Activated T-helper 17 cell treated with anti-CD3 and anti-CD28 coated beads, Interleukin-2, amount 50 U/mL, for 72 hours (primary cell): Measurements from ENCODE around the gene PARD3B. TPM values are rescaled to one million over a fixed set of nuclear protein-coding genes. Genes with fewer than 3 reads are reported as not detected.

Experiments used
- ATAC-seq: fragments of 150-1000 bp; cut with Tn5 transposase; replicated peaks from 2 replicates; pipeline ENCODE4 v1.10.0; 2021; ENCODE audit warnings: mild to moderate bottlenecking, moderate library complexity
- H3K27ac Mint-ChIP-seq: one replicate; pipeline ENCODE4 v1.8.0; 2022; ENCODE audit warnings: mixed read lengths
- H3K27me3 Mint-ChIP-seq: one replicate; pipeline ENCODE4 v1.8.0; 2022; ENCODE audit warnings: mixed read lengths
- H3K36me3 Mint-ChIP-seq: one replicate; pipeline ENCODE4 v1.8.0; 2022; ENCODE audit warnings: low read depth, mild to moderate bottlenecking, mixed read lengths
- H3K4me1 Mint-ChIP-seq: one replicate; pipeline ENCODE4 v1.8.0; 2022; ENCODE audit warnings: mixed read lengths
- H3K4me3 Mint-ChIP-seq: one replicate; pipeline ENCODE4 v1.8.0; 2022; ENCODE audit warnings: mild to moderate bottlenecking, mixed read lengths
- H3K9me3 Mint-ChIP-seq: one replicate; pipeline ENCODE4 v1.8.0; 2022; ENCODE audit warnings: mixed read lengths
- total RNA-seq, 2 donors: library from RNA; stranded (reverse); gene quantifications; one replicate each; pipeline ENCODE4 v1.2.3, GENCODE V29; 2022

Gene PARD3B
- total RNA-seq, 2 donors from 2014 or later, result 0.29 to 1.5 TPM

- Mint-ChIP-seq H3K4me1 (no peaks in the 10 kb centered on the region), H3K4me3 (no peak overlapping the region), H3K36me3 (no peaks in the 10 kb centered on the region), H3K27ac (no peak overlapping the region), H3K9me3 (no peaks in the 10 kb centered on the region), H3K27me3 (no peaks in the 10 kb centered on the region)
- ATAC-seq, result no peak
These were observed 953.7 kb downstream of the PARD3B start for GRCh38 chr2:205499006-205499405.

GRCh38 chr2:205500065-205500464, 954.8 kb downstream of the PARD3B start:
- Mint-ChIP-seq H3K4me1 (no peaks in the 10 kb centered on the region), H3K27me3 (no peaks in the 10 kb centered on the region), H3K36me3 (no peaks in the 10 kb centered on the region), H3K27ac (no peak overlapping the region), H3K4me3 (no peak overlapping the region), H3K9me3 (no peaks in the 10 kb centered on the region)
- ATAC-seq, result no peak

- ATAC-seq, result no peak
- Mint-ChIP-seq H3K27ac (no peak overlapping the region), H3K36me3 (no peaks in the 10 kb centered on the region), H3K4me1 (no peaks in the 10 kb centered on the region), H3K9me3 (no peaks in the 10 kb centered on the region), H3K27me3 (no peaks in the 10 kb centered on the region), H3K4me3 (no peak overlapping the region)
These were observed 955.7 kb downstream of the PARD3B start for GRCh38 chr2:205500951-205501350.

DNA sequence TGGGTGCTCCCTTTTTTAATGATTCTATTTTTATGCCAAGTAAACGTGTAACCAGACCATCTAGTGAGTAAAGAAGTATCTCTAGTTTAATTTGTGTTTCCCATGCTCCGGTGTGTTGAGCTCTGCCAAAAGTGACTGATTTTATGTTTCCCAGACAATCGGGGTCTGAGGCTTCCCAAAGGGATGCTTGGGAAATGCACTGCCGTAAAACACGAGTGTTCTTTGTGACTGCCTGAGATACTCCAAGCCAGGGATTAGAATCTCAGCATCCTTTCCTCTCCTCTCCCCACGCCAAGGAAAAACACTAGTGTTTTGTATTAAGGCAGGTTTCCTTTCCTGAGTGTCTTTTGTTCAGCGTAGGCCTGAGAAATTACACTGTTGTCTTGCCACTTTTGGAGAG, 956.6 kb downstream of the PARD3B start:
- H3K4me3 Mint-ChIP-seq, result no peak overlapping the region
- H3K27ac Mint-ChIP-seq, result no peak overlapping the region
- H3K4me1 Mint-ChIP-seq, result no peaks in the 10 kb centered on the region
- no peaks in the 10 kb centered on the region for H3K27me3 Mint-ChIP-seq
- ATAC-seq, result no peak
- peaks cover 3% of the 10 kb centered on the region for H3K9me3 Mint-ChIP-seq
- no peaks in the 10 kb centered on the region for H3K36me3 Mint-ChIP-seq

- H3K9me3 Mint-ChIP-seq, result peaks cover 3% of the 10 kb centered on the region
- H3K27me3 Mint-ChIP-seq, result no peaks in the 10 kb centered on the region
- no peak for ATAC-seq
- H3K4me1 Mint-ChIP-seq, result no peaks in the 10 kb centered on the region
- H3K4me3 Mint-ChIP-seq, result no peak overlapping the region
- H3K27ac Mint-ChIP-seq, result no peak overlapping the region
- H3K36me3 Mint-ChIP-seq, result no peaks in the 10 kb centered on the region
These were observed 960.1 kb downstream of the PARD3B start for GRCh38 chr2:205505371-205505770.

DNA sequence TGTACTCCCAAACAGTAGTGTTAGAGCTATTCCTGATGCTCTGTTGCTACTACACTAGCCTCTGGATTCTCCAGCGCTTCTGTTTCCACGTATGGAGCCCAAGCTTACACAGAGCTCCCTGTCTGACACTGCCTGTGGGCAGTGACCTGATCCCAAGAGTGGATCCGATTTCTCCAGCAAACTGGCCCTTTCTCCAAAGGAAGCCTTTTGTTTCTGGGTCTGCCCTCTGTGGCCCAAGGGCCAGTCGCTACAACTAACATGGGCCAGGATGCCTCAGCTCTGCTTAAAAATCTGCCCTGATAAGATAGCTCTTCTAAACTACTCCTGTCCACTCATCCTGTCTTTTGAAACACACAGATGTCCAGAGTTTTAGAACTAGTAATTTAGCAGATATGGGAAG, 964.4 kb downstream of the PARD3B start:
- Mint-ChIP-seq H3K4me3 (no peak overlapping the region), H3K27ac (no peak overlapping the region), H3K27me3 (no peaks in the 10 kb centered on the region), H3K36me3 (no peaks in the 10 kb centered on the region), H3K4me1 (no peaks in the 10 kb centered on the region), H3K9me3 (peaks cover 3% of the 10 kb centered on the region)
- no peak for ATAC-seq

DNA sequence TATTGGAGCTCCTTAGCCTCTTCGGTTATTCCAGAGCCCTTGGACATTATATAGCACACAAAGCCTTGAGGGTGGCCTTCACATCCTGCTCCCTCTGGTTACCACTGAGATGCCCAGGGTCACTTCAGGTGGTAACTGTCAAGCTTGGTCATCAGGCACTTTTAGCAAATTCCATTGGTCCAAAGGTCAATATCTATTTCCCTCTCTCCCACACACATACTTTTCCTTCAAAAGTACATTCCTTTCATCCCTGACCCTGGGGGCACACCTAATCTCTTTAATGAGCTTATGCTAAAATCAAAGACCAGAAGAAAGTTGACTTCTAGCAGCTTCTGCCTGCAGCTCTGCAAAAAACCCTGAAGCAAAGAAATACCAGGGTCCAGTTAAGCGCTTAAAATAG, 965.1 kb downstream of the PARD3B start:
- Mint-ChIP-seq H3K4me3 (no peak overlapping the region), H3K27ac (no peak overlapping the region), H3K9me3 (peaks cover 3% of the 10 kb centered on the region), H3K4me1 (no peaks in the 10 kb centered on the region), H3K27me3 (no peaks in the 10 kb centered on the region), H3K36me3 (no peaks in the 10 kb centered on the region)
- ATAC-seq, result no peak

DNA sequence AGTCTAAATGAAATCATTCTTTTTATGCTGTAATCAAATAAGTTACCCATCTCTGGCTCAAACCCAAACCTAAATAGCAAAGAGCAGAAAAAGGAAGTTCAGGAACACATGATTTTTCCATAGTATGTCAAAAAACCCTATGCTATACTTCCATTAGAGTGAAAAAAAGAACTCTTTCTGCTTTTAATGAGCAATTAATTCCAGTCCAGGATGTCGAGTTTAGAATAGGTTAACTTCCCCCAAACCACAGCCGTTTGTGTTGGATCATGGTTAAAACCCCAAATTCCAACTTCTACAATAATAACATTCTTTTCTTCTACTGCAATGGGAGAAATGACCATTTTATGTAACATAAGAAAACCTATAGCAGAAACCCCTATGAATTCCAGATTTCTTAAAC, 965.9 kb downstream of the PARD3B start:
- Mint-ChIP-seq H3K9me3 (peaks cover 3% of the 10 kb centered on the region), H3K27ac (no peak overlapping the region), H3K27me3 (no peaks in the 10 kb centered on the region), H3K36me3 (no peaks in the 10 kb centered on the region), H3K4me3 (no peak overlapping the region), H3K4me1 (no peaks in the 10 kb centered on the region)
- ATAC-seq, result no peak

DNA sequence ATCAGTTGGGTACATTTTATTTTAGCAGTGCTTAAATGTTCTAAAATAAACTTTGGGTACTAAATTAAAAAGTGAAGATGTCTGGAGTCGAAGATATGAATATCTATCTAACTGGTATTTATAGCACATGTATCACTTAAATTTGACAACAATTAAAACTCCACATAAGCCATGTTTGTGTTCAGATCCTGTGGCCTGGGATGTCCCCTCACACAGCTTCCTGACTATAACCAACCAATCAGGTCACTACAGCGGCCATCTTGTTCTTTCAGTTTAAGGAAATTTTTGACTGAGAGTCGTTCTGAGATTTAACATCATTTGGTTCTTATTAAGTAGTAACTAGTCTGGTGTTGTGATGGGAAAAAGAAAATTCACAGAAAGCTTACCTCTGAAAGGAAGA, 966.4 kb downstream of the PARD3B start:
- H3K4me1 Mint-ChIP-seq, result no peaks in the 10 kb centered on the region
- no peaks in the 10 kb centered on the region for H3K9me3 Mint-ChIP-seq
- no peaks in the 10 kb centered on the region for H3K27me3 Mint-ChIP-seq
- H3K4me3 Mint-ChIP-seq, result no peak overlapping the region
- H3K27ac Mint-ChIP-seq, result no peak overlapping the region
- ATAC-seq, result no peak
- no peaks in the 10 kb centered on the region for H3K36me3 Mint-ChIP-seq

DNA sequence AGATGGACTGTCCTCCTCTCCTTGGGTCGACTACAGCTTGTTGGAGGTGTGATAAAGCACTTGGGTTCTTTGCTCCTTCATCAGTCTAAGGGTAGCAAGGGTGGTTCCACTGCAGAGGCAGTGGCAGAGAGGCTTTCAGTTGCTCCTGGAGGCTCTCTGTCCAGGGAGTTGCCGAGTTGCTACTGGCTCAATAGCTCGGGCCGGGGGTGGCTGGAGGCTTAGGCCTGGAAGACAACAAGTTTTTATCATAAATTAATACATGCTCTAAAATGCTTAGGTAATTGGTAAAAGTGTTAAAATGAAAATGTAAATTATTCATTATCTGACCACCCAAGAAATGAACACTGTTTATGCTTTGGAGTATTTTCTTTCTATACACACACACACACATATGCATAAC, 975.0 kb downstream of the PARD3B start:
- no peaks in the 10 kb centered on the region for H3K36me3 Mint-ChIP-seq
- ATAC-seq, result no peak
- H3K27me3 Mint-ChIP-seq, result peaks cover 3% of the 10 kb centered on the region
- H3K4me1 Mint-ChIP-seq, result no peaks in the 10 kb centered on the region
- H3K4me3 Mint-ChIP-seq, result no peak overlapping the region
- peaks cover 8% of the 10 kb centered on the region for H3K9me3 Mint-ChIP-seq
- H3K27ac Mint-ChIP-seq, result no peak overlapping the region

- no peak overlapping the region for H3K4me3 Mint-ChIP-seq
- ATAC-seq, result no peak
- no peak overlapping the region for H3K27ac Mint-ChIP-seq
- no peaks in the 10 kb centered on the region for H3K4me1 Mint-ChIP-seq
- H3K9me3 Mint-ChIP-seq, result no peaks in the 10 kb centered on the region
- H3K36me3 Mint-ChIP-seq, result no peaks in the 10 kb centered on the region
- H3K27me3 Mint-ChIP-seq, result peaks cover 5% of the 10 kb centered on the region
These were observed 979.4 kb downstream of the PARD3B start for GRCh38 chr2:205524656-205525055.

- Mint-ChIP-seq H3K4me1 (no peaks in the 10 kb centered on the region), H3K27ac (no peak overlapping the region), H3K36me3 (no peaks in the 10 kb centered on the region), H3K9me3 (no peaks in the 10 kb centered on the region), H3K4me3 (no peak overlapping the region), H3K27me3 (peaks cover 7% of the 10 kb centered on the region)
- peak; percentile 92 for ATAC-seq
These were observed 982.5 kb downstream of the PARD3B start for GRCh38 chr2:205527801-205528200.

GRCh38 chr2:205531072-205531471, 985.8 kb downstream of the PARD3B start:
- H3K27ac Mint-ChIP-seq, result no peak overlapping the region
- no peaks in the 10 kb centered on the region for H3K36me3 Mint-ChIP-seq
- no peak overlapping the region for H3K4me3 Mint-ChIP-seq
- no peaks in the 10 kb centered on the region for H3K9me3 Mint-ChIP-seq
- ATAC-seq, result no peak
- no peaks in the 10 kb centered on the region for H3K4me1 Mint-ChIP-seq
- peaks cover 7% of the 10 kb centered on the region for H3K27me3 Mint-ChIP-seq

GRCh38 chr2:205531489-205532148, 986.3 kb downstream of the PARD3B start:
- no peaks in the 10 kb centered on the region for H3K9me3 Mint-ChIP-seq
- H3K36me3 Mint-ChIP-seq, result no peaks in the 10 kb centered on the region
- peaks cover 7% of the 10 kb centered on the region for H3K27me3 Mint-ChIP-seq
- ATAC-seq, result no peak
- H3K4me3 Mint-ChIP-seq, result no peak overlapping the region
- no peaks in the 10 kb centered on the region for H3K4me1 Mint-ChIP-seq
- H3K27ac Mint-ChIP-seq, result no peak overlapping the region

DNA sequence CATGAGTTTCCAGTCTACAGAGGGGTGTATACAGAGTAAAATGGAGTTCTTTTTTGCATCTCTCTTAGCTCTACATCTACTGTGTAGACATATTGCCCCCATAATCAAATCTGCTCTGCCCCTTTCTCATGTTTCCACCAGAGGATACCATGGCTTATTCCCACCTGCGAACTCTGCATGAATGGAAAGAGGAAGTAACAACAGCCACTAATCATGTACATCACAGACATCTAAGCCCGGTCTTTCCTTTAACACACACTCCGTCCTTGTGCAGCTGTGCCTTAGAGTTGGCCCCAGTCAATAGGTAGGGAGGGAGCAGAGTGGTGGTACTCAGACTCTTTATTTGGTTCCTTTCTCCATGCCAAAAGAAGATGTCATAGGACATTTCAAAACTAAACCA, 989.7 kb downstream of the PARD3B start:
- H3K27me3 Mint-ChIP-seq, result peaks cover 3% of the 10 kb centered on the region
- no peaks in the 10 kb centered on the region for H3K4me1 Mint-ChIP-seq
- no peak overlapping the region for H3K27ac Mint-ChIP-seq
- no peaks in the 10 kb centered on the region for H3K9me3 Mint-ChIP-seq
- no peak for ATAC-seq
- H3K36me3 Mint-ChIP-seq, result no peaks in the 10 kb centered on the region
- H3K4me3 Mint-ChIP-seq, result no peak overlapping the region

GRCh38 chr2:205539603-205540002, 994.3 kb downstream of the PARD3B start:
- Mint-ChIP-seq H3K27ac (no peak overlapping the region), H3K4me1 (no peaks in the 10 kb centered on the region), H3K36me3 (no peaks in the 10 kb centered on the region), H3K4me3 (no peak overlapping the region), H3K9me3 (no peaks in the 10 kb centered on the region), H3K27me3 (no peaks in the 10 kb centered on the region)
- no peak for ATAC-seq
